ENCODE data around the gene SLC39A9.

SLC39A9 gene

DNA sequence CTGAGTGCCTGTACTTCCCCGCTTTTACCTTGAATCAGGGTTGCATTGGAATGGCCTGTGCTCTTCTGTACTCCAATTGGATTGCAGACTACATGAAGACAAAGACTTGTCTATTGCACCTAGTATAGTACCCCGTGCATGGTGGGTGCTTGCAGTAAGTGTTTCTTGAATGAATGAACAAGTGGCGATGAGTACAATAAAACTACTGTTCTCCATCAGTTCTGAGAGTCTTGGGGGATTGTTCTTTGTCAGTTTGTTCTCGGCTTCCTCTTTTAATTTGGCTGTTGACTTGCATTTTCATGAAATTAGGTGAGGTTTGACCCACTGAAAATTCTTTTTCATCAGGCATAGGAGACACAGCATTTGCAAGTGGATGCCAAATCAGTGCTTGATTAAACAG lies 34.5 kb upstream of the SLC39A9 start:
- Histone ChIP-seq H3K27me3 (replicated peaks) (no peaks in the 10 kb centered on the region), H3K4me3 (ENCODE audit: low read depth, low read length) (no peak overlapping the region), H3K27ac (no peak overlapping the region), H3K36me3 (replicated peaks) (no peaks in the 10 kb centered on the region)
- in situ Hi-C loops (cut with HindIII; ENCODE audit: low pct_ligation_motif_present, low sequenced_read_pairs): no loop called here
- no peak for DNase-seq
- TF ChIP-seq, protein P1, sequence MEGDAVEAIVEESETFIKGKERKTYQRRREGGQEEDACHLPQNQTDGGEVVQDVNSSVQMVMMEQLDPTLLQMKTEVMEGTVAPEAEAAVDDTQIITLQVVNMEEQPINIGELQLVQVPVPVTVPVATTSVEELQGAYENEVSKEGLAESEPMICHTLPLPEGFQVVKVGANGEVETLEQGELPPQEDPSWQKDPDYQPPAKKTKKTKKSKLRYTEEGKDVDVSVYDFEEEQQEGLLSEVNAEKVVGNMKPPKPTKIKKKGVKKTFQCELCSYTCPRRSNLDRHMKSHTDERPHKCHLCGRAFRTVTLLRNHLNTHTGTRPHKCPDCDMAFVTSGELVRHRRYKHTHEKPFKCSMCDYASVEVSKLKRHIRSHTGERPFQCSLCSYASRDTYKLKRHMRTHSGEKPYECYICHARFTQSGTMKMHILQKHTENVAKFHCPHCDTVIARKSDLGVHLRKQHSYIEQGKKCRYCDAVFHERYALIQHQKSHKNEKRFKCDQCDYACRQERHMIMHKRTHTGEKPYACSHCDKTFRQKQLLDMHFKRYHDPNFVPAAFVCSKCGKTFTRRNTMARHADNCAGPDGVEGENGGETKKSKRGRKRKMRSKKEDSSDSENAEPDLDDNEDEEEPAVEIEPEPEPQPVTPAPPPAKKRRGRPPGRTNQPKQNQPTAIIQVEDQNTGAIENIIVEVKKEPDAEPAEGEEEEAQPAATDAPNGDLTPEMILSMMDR (IDR thresholded peaks at IDR 0.05; ENCODE audit: low read depth, low read length, missing control alignments): no peak

DNA sequence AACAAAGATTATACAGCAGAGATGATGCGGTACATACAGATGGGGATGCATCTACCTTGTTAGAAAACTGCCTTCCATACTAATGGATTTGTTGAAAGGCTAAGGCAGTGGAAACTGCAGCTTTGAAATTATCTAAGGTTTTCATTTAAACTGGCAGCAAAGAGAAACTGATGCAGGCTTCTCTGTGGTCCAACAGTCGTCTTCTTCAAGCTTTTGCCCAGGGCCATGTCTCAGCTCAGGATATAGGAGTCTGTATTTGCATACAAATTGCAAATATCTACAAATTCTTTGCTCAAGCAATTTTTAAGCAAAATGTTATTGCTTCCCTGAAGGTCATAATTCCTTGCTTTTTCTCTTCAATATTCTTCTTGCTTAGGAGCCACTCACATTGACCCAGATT lies 34.1 kb upstream of the SLC39A9 start:
- H3K4me3 ChIP-seq (ENCODE audit: low read depth, low read length): no peak overlapping the region
- H3K36me3 ChIP-seq (replicated peaks): no peaks in the 10 kb centered on the region
- no peak for DNase-seq
- in situ Hi-C loops (cut with HindIII; ENCODE audit: low pct_ligation_motif_present, low sequenced_read_pairs): no loop called here
- H3K27me3 ChIP-seq (replicated peaks): no peaks in the 10 kb centered on the region
- TF ChIP-seq, protein P1 (IDR thresholded peaks at IDR 0.05; ENCODE audit: low read depth, low read length, missing control alignments): no peak
- H3K27ac ChIP-seq: no peak overlapping the region

DNA sequence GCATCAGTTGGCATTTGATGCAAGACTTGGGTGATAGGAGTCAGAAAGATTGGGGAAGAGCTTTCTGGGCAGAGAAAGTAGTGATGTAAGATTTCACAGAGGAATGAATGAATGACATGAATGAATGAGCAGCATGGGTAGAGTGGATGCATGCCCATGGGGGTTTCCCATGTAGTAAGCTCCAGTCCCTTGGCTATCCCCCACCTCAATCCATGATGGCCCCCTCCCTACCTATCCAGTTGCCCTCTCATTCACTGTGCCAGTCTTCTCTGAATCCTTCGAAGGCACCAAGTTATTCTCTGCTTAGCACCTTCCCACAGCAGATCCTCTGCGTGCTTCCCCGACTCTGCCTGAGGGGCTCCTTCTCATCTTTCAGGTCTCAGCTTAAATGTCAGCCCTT lies 32.4 kb upstream of the SLC39A9 start:
- H3K36me3 ChIP-seq (replicated peaks): no peaks in the 10 kb centered on the region
- TF ChIP-seq, protein P1 (IDR thresholded peaks at IDR 0.05; ENCODE audit: low read depth, low read length, missing control alignments): no peak
- no peak overlapping the region for H3K4me3 ChIP-seq (ENCODE audit: low read depth, low read length)
- DNase-seq: no peak
- no peak overlapping the region for H3K27ac ChIP-seq
- in situ Hi-C loops (cut with HindIII; ENCODE audit: low pct_ligation_motif_present, low sequenced_read_pairs): no loop called here
- H3K27me3 ChIP-seq (replicated peaks): no peaks in the 10 kb centered on the region

DNA sequence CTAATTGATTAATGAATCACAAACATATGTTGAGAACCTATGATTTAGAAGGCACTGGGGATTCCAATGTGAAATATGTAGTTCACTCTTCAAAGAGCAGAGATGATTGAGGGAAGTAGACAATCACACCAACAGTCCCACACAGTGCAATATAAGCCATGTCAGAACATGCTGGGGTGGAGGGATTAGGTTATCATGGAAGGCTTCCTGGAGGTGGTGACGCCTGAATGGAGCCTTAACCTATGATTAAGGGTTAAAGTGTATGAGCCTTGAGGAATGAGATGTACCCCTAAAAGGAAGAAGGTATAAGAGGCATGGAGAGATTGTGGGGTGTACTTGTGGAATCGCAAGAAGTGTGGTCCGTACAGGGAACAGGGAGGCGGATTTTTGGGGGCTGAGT lies 31.7 kb upstream of the SLC39A9 start:
- in situ Hi-C loops (cut with HindIII; ENCODE audit: low pct_ligation_motif_present, low sequenced_read_pairs): no loop called here
- DNase-seq: no peak
- TF ChIP-seq, protein P1 (IDR thresholded peaks at IDR 0.05; ENCODE audit: low read depth, low read length, missing control alignments): no peak
- Histone ChIP-seq H3K27ac (no peak overlapping the region), H3K4me3 (ENCODE audit: low read depth, low read length) (no peak overlapping the region), H3K27me3 (replicated peaks) (no peaks in the 10 kb centered on the region), H3K36me3 (replicated peaks) (no peaks in the 10 kb centered on the region)

DNA sequence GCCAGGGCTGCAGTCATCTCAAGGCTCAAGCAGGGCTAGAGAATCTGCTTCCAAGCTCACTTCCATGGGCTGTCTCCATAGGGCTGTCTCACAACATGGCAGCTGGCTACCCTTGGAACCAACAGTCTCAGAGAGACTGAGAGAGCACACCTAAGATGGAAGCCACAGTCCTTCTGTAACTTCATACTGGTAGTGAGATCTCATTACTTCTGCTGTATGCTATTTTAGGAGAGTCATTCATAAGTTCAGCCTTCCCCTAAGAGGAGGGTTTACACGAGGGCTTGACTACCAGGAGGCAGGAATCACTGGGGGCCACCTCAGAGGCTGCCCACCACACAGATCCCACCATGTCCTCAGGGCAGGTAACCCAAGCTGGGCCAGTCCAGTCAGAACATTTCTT lies 30.1 kb upstream of the SLC39A9 start:
- Histone ChIP-seq H3K4me3 (ENCODE audit: low read depth, low read length) (no peak overlapping the region), H3K27me3 (replicated peaks) (no peaks in the 10 kb centered on the region), H3K27ac (no peak overlapping the region), H3K36me3 (replicated peaks) (no peaks in the 10 kb centered on the region)
- TF ChIP-seq, protein P1 (IDR thresholded peaks at IDR 0.05; ENCODE audit: low read depth, low read length, missing control alignments): no peak
- in situ Hi-C loops (cut with HindIII; ENCODE audit: low pct_ligation_motif_present, low sequenced_read_pairs): no loop called here
- DNase-seq: no peak

DNA sequence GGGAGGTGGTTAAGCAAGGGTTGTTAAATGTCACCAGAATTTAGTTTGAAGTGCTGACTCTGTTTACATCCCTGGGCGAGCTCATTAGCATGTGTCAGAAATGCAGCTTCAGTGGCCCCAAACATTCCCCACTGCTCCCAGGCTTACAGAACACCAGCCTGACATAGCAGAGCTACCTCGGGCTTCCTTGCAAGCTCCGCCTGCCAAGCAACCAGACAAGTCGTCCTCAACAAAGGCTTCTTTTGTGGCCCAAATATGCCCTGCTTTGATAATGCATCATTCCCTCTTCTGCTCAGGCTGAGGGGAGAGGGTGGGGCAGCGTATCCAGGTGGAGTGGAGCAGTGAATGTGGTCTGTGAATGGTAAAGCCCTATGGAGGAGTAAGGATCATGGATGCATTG lies 28.4 kb upstream of the SLC39A9 start:
- TF ChIP-seq, protein P1 (IDR thresholded peaks at IDR 0.05; ENCODE audit: low read depth, low read length, missing control alignments): no peak
- Histone ChIP-seq H3K27me3 (replicated peaks) (no peaks in the 10 kb centered on the region), H3K27ac (no peak overlapping the region), H3K4me3 (ENCODE audit: low read depth, low read length) (no peak overlapping the region), H3K36me3 (replicated peaks) (peaks cover 3% of the 10 kb centered on the region)
- in situ Hi-C loops (cut with HindIII; ENCODE audit: low pct_ligation_motif_present, low sequenced_read_pairs): no loop called here
- no peak for DNase-seq
